Endodermal cell (in vitro differentiated cells): ENCODE data around the gene LYSMD4. TPM values are rescaled to one million over a fixed set of nuclear protein-coding genes. Genes with fewer than 3 reads are reported as not detected.

Experiments
- DNase-seq: peaks from one replicate; pipeline ENCODE4 v3.0.0-alpha.2; 2017
- H3K27ac ChIP-seq: 2 replicates; pipeline ENCODE4 v1.5.1; 2013; ENCODE audit warnings: mild to moderate bottlenecking, low read depth, low read length, moderate library complexity
- H3K27me3 ChIP-seq: 2 replicates; pipeline ENCODE4 v1.6.1; 2013; ENCODE audit warnings: mild to moderate bottlenecking, low read length, moderate library complexity; ENCODE audit not compliant: insufficient read depth, control insufficient read depth, poor library complexity, severe bottlenecking
- H3K36me3 ChIP-seq: 2 replicates; pipeline ENCODE4 v1.7.0; 2013; ENCODE audit warnings: mild to moderate bottlenecking, low read length, moderate library complexity; ENCODE audit not compliant: control insufficient read depth, insufficient read depth
- H3K4me1 ChIP-seq: one replicate; pipeline ENCODE4 v1.7.0; 2013; ENCODE audit warnings: low read length; ENCODE audit not compliant: control insufficient read depth, insufficient read depth
- H3K4me3 ChIP-seq: 2 replicates; pipeline ENCODE4 v1.5.1; 2013; ENCODE audit warnings: mild to moderate bottlenecking, low read length, moderate library complexity
- H3K9ac ChIP-seq: 2 replicates; pipeline ENCODE4 v1.6.1; 2013; ENCODE audit warnings: mild to moderate bottlenecking, low read length, moderate library complexity; ENCODE audit not compliant: poor library complexity, severe bottlenecking; ENCODE audit errors: extremely low read depth
- H3K9me3 ChIP-seq: 2 replicates; pipeline ENCODE4 v1.6.1; 2013; ENCODE audit warnings: mild to moderate bottlenecking, low read length, moderate library complexity; ENCODE audit not compliant: control insufficient read depth
- H3K27ac Mint-ChIP-seq: 2 replicates; pipeline ENCODE4 v1.8.0; 2020; ENCODE audit warnings: mixed read lengths
- H3K27me3 Mint-ChIP-seq: 2 replicates; pipeline ENCODE4 v1.8.0; 2021; ENCODE audit warnings: mild to moderate bottlenecking, mixed read lengths; ENCODE audit not compliant: insufficient read depth
- H3K36me3 Mint-ChIP-seq: 2 replicates; pipeline ENCODE4 v1.8.0; 2020; ENCODE audit warnings: low read depth, mixed read lengths
- H3K4me1 Mint-ChIP-seq: 2 replicates; pipeline ENCODE4 v1.8.0; 2020; ENCODE audit warnings: mixed read lengths
- H3K4me3 Mint-ChIP-seq: 2 replicates; pipeline ENCODE4 v1.8.0; 2020; ENCODE audit warnings: mild to moderate bottlenecking, moderate library complexity, mixed read lengths
- H3K9me3 Mint-ChIP-seq: 2 replicates; pipeline ENCODE4 v1.8.0; 2020; ENCODE audit warnings: mild to moderate bottlenecking, mixed read lengths
- CTCF ChIP-seq: fragments of 200-600 bp; sonication (generic); conservative IDR thresholded peaks from 2 replicates; pipeline ENCODE4 v1.5.0; 2021; ENCODE audit warnings: antibody characterized with exemption, mild to moderate bottlenecking
- WGBS, 2 experiments: methylation state at CpG; one replicate each; pipeline versions ENCODE4 v1.1.5 to v1.1.7; 2013; ENCODE audit warnings: missing lambda C conversion rate in 2 of 2, mixed read lengths in 1 of 2; ENCODE audit not compliant: insufficient coverage in 1 of 2, insufficient read length in 1 of 2; 5-methylcytosine and 5-hydroxymethylcytosine counted together
- total RNA-seq, 2 donors: library from RNA; stranded (reverse); fragmentation: NEBNext Ultra II Directional in 1 of 2; extraction: Animal tissue kit (Norgen Biotek cat#: 25700) in 1 of 2; gene quantifications; 2 replicates in 1 of 2; 3 replicates in 1 of 2; pipeline ENCODE4 v1.2.1, GENCODE V29; 2021

LYSMD4 gene
- total RNA-seq, 2 donors from 2014 or later: 8.9 to 12.6 TPM

- Histone ChIP-seq H3K9ac (no peak overlapping the region), H3K4me1 (peaks cover 4% of the 10 kb centered on the region), H3K4me3 (no peak overlapping the region), H3K27ac (no peak overlapping the region), H3K9me3 (no peaks in the 10 kb centered on the region), H3K27me3 (no peaks in the 10 kb centered on the region), H3K36me3 (peaks cover 3% of the 10 kb centered on the region)
- no peak for TF ChIP-seq CTCF
- no peaks in the 10 kb centered on the region for H3K9me3 Mint-ChIP-seq
- H3K4me3 Mint-ChIP-seq: no peak overlapping the region
- H3K27ac Mint-ChIP-seq: peak overlapping the region; percentile 65
- peaks cover 2% of the 10 kb centered on the region for H3K36me3 Mint-ChIP-seq
- H3K4me1 Mint-ChIP-seq: peaks cover 11% of the 10 kb centered on the region
- no peak for DNase-seq
- no peaks in the 10 kb centered on the region for H3K27me3 Mint-ChIP-seq
- WGBS, 2 experiments: 67 to 100% methylated on average over 1 to 3 of the region's 4 CpGs
Observed at GRCh38 chr15:99702895-99703602, 30.2 kb downstream of the LYSMD4 start.

GRCh38 chr15:99696096-99696495 lies 37.1 kb downstream of the LYSMD4 start:
- H3K27ac Mint-ChIP-seq: no peak overlapping the region
- no peak overlapping the region for H3K4me3 ChIP-seq
- H3K9me3 Mint-ChIP-seq: no peaks in the 10 kb centered on the region
- 84 to 93% methylated on average over 2 of the region's 2 CpGs for WGBS, 2 experiments
- no peak overlapping the region for H3K9ac ChIP-seq
- no peaks in the 10 kb centered on the region for H3K4me1 Mint-ChIP-seq
- H3K36me3 Mint-ChIP-seq: peaks cover 7% of the 10 kb centered on the region
- H3K9me3 ChIP-seq: no peaks in the 10 kb centered on the region
- no peak for TF ChIP-seq CTCF
- H3K4me3 Mint-ChIP-seq: no peak overlapping the region
- H3K36me3 ChIP-seq: peaks cover 48% of the 10 kb centered on the region
- H3K4me1 ChIP-seq: no peaks in the 10 kb centered on the region
- no peaks in the 10 kb centered on the region for H3K27me3 Mint-ChIP-seq
- H3K27me3 ChIP-seq: no peaks in the 10 kb centered on the region
- H3K27ac ChIP-seq: no peak overlapping the region
- no peak for DNase-seq

GRCh38 chr15:99692825-99693224 lies 40.4 kb downstream of the LYSMD4 start:
- Histone ChIP-seq H3K9me3 (peaks cover 5% of the 10 kb centered on the region), H3K4me1 (no peaks in the 10 kb centered on the region), H3K4me3 (no peak overlapping the region), H3K9ac (no peak overlapping the region), H3K27me3 (no peaks in the 10 kb centered on the region), H3K36me3 (peaks cover 71% of the 10 kb centered on the region), H3K27ac (no peak overlapping the region)
- H3K4me3 Mint-ChIP-seq: no peak overlapping the region
- TF ChIP-seq CTCF: no peak
- H3K36me3 Mint-ChIP-seq: peaks cover 36% of the 10 kb centered on the region
- H3K4me1 Mint-ChIP-seq: no peaks in the 10 kb centered on the region
- no peak for DNase-seq
- H3K27me3 Mint-ChIP-seq: no peaks in the 10 kb centered on the region
- no peaks in the 10 kb centered on the region for H3K9me3 Mint-ChIP-seq
- H3K27ac Mint-ChIP-seq: no peak overlapping the region
- 95 to 96% methylated on average over 2 to 3 of the region's 3 CpGs for WGBS, 2 experiments
